ENCODE measurements around the gene F9. TPM values are rescaled to one million over a fixed set of nuclear protein-coding genes. Genes with fewer than 3 reads are reported as not detected.
"Not testable (repeated sequence)": the region's sequence is repeated elsewhere in the genome, so short reads cannot be mapped to it uniquely, and the experiment has no call there.

F9 gene
- not detected for total RNA-seq
- long read RNA-seq, result 0 reads

DNA sequence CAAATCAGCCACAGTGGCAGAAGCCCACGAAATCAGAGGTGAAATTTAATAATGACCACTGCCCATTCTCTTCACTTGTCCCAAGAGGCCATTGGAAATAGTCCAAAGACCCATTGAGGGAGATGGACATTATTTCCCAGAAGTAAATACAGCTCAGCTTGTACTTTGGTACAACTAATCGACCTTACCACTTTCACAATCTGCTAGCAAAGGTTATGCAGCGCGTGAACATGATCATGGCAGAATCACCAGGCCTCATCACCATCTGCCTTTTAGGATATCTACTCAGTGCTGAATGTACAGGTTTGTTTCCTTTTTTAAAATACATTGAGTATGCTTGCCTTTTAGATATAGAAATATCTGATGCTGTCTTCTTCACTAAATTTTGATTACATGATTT is at the start of gene F9:
Gene F9 (plus strand): TSS at position 190 of the 400 bp plus-strand sequence. CDS start 26 bp downstream, at position 216.
- intact Hi-C loops (cut with DNase I), result no loop called here
- ATAC-seq (ENCODE audit: poor library complexity), result no peak
- no peak for DNase-seq

DNA sequence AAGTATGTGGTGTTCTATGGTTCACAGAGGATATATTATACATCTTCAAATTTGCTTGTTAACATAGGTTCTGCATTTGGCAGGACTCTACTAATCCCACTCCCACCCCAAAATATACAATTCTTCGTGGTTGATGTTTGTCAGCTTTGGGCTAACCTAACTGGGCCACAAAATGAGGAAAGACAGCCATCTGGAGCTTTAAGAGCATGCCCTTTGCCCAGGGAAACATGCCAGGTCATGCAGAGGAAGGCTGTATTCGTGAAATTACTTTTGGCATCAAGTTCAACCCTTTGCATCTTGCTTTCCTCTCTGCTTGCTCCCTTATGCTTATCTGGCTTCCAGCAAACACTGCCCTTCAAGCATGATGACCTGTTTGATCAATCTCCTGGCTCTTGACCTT is 46.8 kb upstream of the F9 start:
- DNase-seq (no peak), ATAC-seq (ENCODE audit: poor library complexity) (no peak)
- intact Hi-C loops (cut with DNase I), result no loop called here

DNA sequence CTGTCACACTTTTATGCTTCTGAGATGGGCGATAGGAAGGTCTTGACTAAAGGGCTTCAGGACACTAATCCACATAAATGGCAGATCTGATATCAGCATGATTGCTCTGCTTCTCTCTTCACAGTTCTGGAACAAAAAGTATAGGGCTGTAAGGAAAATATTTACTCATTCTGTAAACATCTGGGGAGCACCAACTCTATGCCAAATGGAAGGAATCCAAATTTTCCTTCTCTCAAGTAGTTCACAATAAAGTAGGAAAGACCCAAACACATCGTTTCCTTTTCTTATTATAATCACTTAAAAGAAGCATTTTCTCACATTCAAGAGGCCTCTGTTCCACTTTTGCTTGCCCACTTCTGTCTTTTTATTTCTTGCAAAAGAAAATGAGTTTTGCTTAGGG is 45.9 kb upstream of the F9 start:
- ATAC-seq (ENCODE audit: poor library complexity), result no peak
- DNase-seq, result no peak
- intact Hi-C loops (cut with DNase I), result no loop called here

DNA sequence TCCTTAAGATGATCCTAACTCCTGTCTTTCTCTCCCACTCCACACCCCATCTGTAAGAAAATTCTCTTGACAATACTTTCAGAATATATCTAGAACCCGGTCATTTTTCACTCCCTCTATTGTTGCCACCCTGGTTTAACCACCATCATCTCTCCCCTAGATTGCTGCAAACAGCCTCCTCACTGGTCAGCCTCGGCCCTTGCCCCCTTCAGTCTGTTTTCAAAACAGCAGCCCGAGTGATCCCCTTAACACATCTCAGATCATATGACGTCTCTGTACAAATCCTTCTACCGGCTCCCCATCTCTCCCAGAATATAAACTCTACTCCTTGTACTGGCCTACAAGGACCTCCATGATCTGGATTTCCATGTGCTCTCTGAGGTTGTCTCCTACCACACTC is 35.2 kb upstream of the F9 start:
- DNase-seq (no peak), ATAC-seq (ENCODE audit: poor library complexity) (no peak)
- intact Hi-C loops (cut with DNase I), result no loop called here

DNA sequence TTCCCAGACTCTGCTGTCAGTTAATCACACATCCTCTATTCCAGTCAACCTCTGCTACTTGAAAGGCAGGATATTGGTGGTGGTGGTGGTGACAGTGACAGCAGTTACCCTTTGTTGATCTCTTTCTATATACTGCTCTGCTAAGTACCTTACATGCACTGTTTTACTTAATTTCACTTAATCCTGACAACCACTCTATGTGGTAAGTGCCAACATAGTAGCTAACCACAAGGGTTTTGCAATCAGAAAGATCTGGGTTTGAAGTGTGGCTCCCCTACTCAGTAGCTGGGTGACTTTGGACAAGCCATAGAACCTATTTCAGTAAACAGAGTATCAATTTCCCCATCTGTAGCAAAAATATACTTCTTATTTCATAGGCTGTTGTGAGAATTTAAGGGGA is 24.2 kb upstream of the F9 start:
- intact Hi-C loops (cut with DNase I), result no loop called here
- no peak for ATAC-seq (ENCODE audit: poor library complexity)
- DNase-seq, result no peak

DNA sequence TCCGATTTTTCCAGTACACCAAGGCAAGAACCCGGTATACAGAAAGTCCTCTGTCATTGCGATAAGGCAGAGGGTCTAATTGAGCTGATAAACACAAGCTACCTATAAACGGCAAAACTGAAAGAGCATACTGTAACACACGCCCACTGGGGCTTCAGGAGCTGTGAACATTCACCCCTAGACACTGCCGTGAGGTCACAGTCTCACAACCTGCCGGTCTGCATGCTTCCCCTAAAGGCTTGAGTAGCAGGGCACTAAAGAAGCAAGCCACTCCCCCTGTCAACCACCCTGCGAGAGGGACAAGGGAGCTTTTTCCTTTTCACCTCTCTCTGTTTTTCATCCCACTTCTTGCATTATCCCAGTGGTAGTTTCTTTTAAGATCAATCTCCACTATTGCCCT is 22.4 kb upstream of the F9 start:
- intact Hi-C loops (cut with DNase I), result no loop called here

DNA sequence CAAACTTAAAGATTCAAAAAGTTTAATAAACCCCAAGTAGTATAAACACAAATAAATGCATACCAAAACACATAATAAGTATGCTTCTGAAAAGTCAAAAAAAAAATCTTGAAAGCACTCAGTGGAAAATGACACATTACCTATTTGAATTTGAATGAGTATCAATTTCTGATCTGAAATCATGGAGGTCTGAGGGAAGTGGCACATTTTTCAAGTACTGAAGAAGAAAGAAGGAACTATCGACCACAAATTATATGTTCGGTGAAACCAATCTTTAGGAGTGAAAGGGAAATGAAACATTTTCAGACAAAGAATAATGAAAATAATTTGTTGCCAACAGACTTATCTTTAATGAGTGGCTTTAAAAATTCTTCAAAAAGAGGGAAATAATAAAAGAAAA is 12.1 kb upstream of the F9 start:
- intact Hi-C loops (cut with DNase I), result no loop called here
- ATAC-seq (ENCODE audit: poor library complexity) (no peak), DNase-seq (no peak)

More for the DNA sequence above, 22.4 kb upstream of the F9 start:
- ATAC-seq (ENCODE audit: poor library complexity) (no peak), DNase-seq (no peak)

DNA sequence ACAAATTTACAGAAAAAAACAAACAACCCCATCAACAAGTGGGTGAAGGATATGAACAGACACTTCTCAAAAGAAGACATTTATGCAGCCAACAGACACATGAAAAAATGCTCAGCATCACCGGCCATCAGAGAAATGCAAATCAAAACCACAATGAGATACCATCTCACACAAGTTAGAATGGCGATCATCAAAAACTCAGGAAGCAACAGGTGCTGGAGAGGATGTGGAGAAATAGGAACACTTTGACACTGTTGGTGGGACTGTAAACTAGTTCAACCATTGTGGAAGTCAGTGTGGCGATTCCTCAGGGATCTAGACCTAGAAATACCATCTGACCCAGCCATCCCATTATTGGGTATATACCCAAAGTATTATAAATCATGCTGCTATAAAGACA is 1.7 kb upstream of the F9 start:
- DNase-seq; intact Hi-C loops (cut with DNase I); ATAC-seq (ENCODE audit: poor library complexity): not testable (repeated sequence)

DNA sequence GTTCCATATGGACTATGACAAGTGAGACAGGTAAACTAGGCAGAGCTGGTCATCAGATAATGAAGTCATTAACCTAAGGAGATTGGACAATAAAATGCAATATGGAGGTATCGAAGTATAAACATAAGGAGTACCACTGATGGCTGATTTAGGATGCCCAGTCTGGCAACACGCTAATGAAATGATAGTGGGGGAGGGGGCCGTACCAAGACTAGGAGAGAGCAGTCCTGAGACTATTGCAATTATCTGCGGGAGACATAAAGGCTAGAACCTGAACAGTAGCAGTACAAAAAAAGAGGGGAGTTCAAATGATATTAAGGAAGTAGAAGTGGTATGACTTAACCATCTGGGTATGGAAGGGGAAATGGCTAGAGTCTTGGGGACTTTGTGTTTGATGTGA is 2.3 kb downstream of the F9 start:
- no peak for ATAC-seq (ENCODE audit: poor library complexity)
- intact Hi-C loops (cut with DNase I), result no loop called here
- DNase-seq, result no peak

DNA sequence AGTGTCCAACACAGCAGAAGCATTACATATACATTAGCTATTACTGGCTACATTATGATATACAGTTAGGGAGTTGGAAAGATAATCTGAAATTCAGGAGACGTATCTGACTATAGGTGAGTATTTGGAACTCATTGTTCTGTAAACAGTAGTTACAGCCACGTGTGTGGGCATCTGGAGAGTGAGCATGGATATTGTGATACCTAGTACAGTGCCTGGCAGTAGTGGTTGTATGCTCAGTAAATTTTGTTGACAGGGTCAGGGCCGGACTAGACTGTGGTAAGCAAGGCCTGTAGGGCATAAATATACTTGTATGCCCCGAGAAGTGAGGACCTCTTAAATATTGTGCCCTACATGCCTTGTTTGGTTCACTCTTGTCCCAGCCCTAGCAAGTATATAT is 2.9 kb downstream of the F9 start:
- DNase-seq (no peak), ATAC-seq (ENCODE audit: poor library complexity) (no peak)
- intact Hi-C loops (cut with DNase I), result no loop called here

DNA sequence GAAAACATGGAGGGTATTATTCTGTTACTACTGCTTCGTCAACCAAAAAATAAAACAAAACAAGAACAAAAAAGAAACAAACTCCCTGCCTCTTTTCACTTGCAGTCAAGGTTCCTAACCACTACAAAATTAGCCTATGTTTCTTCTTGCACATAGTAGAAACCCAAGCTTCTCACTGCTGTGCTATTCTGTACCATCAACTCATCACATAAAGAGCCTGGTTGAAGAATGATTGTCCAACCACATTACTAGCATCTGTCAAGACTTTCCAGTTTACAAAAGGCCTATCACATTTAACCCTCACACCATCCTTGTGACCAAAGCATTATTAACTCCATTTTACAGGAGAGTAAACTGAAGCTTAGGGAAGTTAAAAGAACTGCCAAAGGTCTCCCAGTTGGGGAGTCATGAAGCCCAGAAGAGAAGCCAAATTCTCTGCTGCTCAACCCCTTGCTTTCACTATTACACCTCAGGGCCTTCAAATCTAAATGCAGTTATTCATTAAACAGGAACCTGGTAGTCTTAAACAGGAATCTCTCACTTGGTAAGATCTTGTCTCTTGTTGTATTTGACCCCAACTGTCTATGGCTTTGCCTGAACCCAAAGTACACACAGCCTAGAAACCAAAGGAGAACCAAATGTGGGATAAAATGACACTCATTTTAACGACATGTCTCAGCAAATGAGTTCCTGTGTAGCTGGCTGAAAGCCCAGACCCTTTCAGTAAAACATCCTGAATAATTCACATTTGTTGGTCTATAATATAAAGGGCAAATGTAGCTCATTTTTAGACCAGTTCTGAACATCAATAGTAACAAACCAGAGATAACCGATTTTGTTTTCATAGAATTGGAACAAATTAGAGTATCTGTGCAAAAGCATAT is 8.6 kb downstream of the F9 start:
- no peak for ATAC-seq (ENCODE audit: poor library complexity)
- intact Hi-C loops (cut with DNase I), result no loop called here
- no peak for DNase-seq

DNA sequence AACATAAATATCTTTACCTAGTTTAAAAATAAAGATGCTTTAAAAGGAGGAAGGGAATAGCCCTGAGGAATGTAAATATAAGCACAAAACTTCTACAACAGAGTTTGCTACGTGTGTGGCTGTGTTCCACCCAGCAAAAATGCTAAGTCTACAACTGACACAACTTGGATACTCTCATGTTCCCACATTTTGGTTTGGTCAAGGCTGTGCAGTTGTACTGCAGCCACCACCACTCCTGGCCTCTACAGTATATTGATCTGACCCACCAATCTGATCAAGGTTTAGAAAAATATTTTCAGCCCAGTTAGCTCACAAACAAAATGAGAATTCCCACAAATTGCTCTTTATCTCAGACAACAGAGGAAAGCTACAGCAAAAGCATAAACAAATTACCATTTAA is 12.1 kb downstream of the F9 start:
- intact Hi-C loops (cut with DNase I), result no loop called here
- ATAC-seq (ENCODE audit: poor library complexity) (no peak), DNase-seq (no peak)

DNA sequence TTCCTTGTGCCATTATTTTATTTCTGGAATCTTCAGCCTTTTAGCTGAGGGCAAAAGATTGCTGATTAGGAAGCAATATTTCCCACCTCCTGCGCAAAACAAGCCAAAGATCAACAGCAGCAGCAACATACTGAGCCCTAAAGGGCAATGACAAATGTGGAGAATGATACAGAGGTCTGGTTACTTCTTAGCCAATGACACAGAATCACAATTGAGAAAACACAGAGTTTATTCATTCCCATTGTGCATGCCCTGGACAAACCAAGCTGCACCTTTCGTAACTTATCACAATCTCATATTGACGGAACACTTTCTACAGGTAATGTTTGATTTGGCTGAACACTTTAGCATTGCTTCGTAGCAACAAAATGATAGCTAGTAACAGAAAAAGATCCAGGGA is 13.4 kb downstream of the F9 start:
- no peak for DNase-seq
- ATAC-seq (ENCODE audit: poor library complexity), result no peak
- intact Hi-C loops (cut with DNase I), result no loop called here

DNA sequence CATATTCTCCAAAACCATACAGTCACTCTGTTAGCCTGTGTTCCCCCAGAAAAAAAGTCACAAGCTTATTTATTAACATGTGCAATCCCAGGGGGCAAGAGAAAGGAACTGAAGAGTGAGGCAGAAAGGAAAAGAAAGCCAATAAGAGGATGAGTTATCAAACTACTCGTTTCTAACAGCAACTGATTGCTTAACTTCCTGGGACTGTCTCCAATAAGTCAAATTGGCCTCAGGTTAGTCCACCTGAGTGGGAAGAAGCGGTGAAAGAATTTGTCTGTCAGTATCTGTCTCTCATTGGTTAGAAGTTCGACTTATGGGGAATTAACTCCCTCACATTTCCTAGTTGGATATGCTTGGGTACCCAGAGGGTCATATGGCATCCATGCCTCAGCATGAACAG is 14.1 kb downstream of the F9 start:
- ATAC-seq (ENCODE audit: poor library complexity) (no peak), DNase-seq (no peak)
- intact Hi-C loops (cut with DNase I), result no loop called here

DNA sequence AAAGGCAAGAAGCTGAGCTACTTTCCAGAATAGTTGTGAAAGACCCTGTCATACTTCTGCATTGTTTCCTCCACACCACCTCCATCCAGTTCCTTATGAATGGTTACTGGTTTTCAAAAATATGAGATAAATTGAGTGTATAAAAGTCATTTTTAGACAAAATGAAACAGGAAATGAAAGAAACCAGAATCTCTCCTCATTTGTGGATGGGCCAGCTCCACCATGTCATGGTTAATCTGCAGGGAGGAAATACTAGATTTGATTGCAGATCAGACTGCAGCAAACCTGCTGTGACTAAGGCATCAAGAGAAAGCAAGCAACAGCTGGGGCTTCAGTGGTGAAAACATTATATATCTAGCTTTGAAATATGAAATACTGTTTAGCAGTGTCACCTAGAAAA is 23.8 kb downstream of the F9 start:
- intact Hi-C loops (cut with DNase I), result no loop called here
- no peak for ATAC-seq (ENCODE audit: poor library complexity)
- DNase-seq, result no peak

DNA sequence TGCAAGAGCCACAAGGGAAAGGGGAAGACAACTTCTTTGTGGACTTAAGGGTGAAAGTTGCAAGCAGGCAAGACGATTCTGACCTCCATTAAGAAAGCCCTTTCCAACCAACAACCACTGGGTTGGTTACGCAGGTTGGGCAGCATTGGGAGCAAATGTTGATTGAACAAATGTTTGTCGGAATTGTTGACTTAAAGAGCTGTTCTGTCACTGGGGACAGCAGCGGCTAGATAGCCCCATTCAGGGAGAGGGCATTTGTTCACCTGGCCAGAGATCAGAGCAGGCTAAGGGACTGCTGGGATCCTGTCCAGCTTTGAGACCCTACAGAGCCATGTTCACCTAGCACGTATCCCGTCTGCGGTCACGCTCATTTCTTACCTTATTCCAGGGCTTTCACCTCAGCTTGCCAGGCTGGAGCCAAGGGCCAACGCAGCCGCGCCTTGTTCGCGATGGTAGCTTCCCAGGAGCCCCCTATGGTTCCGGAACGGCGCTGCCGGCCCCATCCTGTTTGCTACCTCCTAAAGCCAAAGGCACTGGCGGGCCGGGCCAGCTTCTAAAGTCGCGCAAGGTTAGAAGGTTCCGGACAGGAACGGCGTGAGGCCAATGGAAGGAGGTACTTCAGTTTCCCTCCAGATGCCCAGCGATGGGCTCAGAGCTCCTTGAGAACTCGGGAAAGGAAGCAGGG is 24.6 kb downstream of the F9 start:
- ATAC-seq (ENCODE audit: poor library complexity) (no peak), DNase-seq (peak; percentile 22)
- intact Hi-C loops (cut with DNase I), result no loop called here

DNA sequence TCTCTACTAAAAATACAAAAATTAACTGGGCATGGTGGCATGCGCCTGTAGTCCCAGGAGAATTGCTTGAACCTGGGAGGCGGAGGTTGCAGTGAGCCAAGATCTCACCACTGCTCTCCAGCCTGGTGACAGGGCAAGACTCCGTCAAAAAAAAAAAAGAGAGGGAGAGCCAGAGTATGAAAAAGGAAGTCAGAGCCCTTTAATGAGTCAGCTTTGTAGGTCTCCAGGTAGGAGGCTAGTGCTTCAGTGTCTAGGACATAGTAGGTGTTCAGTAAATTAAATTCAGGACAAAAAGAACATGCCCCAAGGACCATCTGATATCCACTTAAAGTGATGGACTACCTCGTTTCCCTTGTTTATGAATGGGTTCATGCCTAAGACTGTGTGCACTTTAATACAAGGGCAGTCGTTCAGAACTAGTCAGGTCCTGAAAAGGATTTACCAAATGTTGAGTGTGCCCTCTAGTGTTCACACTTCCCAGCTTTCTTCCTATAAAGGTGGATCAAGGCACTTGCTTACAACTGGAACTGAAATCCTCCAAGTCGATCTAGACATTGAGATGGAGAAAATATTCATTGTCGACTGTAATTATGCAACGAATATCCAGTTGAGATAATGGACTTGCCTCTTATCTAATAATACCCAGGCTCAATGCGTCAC is 29.0 kb downstream of the F9 start:
- DNase-seq (no peak), ATAC-seq (ENCODE audit: poor library complexity) (peak; percentile 45)
- intact Hi-C loops (cut with DNase I), result loop anchor here (5.0 kb wide), 1 partner anchor 782 kb away; no protein-coding TSS in a partner anchor

DNA sequence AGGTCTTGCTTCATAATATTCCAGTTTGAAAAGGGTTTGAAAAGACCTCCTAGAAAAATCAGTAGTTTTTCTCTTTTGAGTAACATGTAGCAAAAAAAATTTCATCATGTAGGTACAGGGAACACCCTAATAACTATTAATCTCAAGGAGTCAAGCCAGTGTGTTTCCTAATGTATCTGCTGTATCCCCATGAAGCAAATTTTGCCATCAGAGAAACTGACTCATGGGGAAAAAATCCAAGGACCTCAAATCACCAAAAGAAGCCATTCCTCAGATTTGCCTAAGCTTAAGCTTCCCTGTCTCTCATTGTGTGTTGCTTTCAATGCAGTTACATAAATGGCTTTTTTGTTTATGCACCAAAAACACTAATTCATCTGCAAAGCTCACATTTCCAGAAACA is 29.7 kb downstream of the F9 start:
- DNase-seq (no peak), ATAC-seq (ENCODE audit: poor library complexity) (no peak)
- intact Hi-C loops (cut with DNase I), result loop anchor here (5.0 kb wide), 1 partner anchor 783 kb away; no protein-coding TSS in a partner anchor

DNA sequence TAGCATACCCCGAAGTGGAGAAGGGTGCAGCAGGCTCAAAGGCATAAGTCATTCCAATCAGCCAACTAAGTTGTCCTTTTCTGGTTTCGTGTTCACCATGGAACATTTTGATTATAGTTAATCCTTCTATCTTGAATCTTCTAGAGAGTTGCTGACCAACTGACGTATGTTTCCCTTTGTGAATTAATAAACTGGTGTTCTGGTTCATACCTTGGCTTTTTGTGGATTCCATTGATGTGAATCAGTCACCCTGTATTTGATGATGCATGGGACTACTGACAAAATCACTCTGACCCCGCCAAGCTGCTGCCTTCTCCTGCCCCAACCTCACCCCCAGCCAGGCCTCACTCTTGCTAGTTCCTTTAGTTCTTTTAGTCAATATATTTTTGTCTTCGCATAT is 32.7 kb downstream of the F9 start:
- intact Hi-C loops (cut with DNase I), result loop anchor here (5.0 kb wide), 1 partner anchor 786 kb away; no protein-coding TSS in a partner anchor
- no peak for DNase-seq
- ATAC-seq (ENCODE audit: poor library complexity), result no peak

DNA sequence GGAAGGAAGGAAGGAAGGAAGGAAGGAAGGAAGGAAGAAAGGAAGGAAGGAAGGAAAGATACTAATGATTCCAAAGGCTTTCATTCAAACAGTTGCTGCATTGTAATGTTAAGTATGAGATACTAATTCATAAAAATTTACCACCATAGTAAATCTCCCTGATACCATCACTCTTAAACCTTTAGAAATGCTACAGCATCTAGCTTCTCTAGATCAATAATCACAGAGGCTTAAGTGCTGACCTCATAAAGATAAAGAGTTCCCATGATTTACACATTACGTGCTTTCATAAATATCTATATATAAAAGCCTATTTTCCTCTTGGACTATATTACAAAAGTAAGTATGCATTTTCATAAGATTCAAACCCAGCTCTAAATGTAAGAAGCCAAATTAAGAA is 36.4 kb downstream of the F9 start:
- ATAC-seq (ENCODE audit: poor library complexity) (no peak), DNase-seq (no peak)
- intact Hi-C loops (cut with DNase I), result no loop called here
